GM21576 (cell line): ENCODE measurements around the gene TEX55.
"Not testable (repeated sequence)": the region's sequence is repeated elsewhere in the genome, so short reads cannot be mapped to it uniquely, and the experiment has no call there.

ENCODE experiments used
- ATAC-seq: cut with Tn5 transposase; IDR thresholded peaks from one replicate; pipeline ENCODE4 v1.9.1; 2021; ENCODE audit warnings: mild to moderate bottlenecking, moderate library complexity; ENCODE audit not compliant: unreplicated experiment

The TEX55 gene

GRCh38 chr3:119145500-119146167 is at the start of gene TEX55:
Gene TEX55, plus strand, starts transcription at chr3:119146165. Its CDS starts 25 bp downstream, at chr3:119146190.
- peak; percentile 65 for ATAC-seq

- ATAC-seq, result no peak
These were observed 48.0 kb upstream of the TEX55 start for GRCh38 chr3:119098003-119098402.

DNA sequence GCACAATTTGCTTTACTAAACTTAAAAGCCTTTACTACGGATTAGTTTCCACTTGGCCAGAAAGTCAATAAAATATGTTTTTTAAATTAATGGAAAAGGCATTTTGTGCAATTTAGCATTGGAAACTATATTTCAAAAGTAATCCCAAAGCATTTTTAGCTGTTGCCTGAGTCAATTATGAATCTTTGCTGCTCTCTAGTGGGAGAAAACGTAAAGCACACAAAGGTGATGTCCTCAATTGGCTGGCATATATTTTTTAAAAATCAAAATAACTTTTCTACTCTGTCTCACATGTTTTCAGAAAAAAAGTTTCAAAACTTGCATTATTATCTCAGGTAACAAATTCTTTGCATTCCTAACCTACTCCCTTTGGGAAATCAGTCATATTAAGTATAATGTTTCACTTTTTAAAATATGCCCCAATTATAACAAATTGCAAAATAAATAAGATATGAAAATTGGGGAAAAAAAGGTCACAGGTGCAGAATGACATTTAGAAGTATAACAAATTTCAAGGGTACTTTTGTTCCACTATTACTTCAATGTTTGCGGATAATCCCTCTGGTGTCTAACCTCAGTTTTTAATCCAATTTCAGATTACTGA is 47.2 kb upstream of the TEX55 start:
- no peak for ATAC-seq

DNA sequence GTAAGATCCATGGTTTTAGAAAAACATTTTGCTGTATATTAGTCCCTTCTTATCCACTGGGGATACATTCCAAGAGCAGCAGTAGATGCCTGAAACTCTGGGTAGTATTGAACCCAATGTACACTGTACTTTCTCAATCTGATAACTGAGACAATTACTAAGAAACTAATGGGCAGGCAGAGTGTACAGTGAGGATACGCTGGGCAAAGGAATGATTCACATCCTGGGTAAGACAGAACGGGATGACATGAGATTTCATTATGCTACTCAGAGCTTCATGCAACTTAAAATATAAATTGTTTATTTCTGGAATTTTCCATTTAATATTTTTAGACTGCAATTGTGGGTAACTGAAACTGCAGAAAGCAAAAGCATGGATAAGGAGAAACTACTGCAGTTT is 46.2 kb upstream of the TEX55 start:
- no peak for ATAC-seq

DNA sequence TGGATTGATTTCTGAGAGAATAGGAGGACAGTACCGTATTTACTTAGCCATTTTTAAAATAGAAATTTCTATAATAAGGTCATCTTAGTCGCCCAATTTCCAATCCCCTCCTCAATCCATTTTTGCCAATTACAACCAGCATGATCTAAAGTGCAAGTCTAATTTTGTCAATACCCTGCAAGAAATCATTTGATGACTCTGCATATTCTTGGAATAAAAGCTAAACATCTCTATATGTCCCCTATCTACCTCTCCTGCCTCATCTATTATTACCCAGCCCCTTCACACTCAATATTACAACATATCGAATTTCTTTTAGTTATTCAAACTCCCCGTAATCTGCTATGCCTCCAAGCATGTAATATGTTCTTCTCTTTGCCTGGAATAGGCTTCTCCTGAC is 41.9 kb upstream of the TEX55 start:
- no peak for ATAC-seq

- not testable (repeated sequence) for ATAC-seq
These were observed 27.6 kb upstream of the TEX55 start for GRCh38 chr3:119118330-119118729.

DNA sequence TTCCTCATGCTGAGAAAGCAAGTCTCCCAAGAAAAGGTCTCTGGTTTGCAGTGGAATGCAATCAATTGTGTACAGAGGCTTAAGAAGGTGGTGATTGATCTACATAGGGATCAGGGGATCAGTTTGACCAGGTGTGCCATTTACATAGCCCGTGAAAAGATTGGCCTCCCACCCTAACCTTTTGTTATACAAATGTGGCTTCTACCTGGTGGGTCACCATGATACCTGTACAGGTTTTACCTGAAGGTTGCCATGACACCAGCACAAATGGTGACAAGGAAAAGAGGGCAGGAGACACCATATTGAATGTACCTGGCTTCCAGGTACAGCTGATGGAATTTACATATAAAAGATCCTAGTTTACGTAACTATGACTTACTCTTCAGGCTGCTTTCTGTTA is 25.5 kb upstream of the TEX55 start:
- no peak for ATAC-seq

DNA sequence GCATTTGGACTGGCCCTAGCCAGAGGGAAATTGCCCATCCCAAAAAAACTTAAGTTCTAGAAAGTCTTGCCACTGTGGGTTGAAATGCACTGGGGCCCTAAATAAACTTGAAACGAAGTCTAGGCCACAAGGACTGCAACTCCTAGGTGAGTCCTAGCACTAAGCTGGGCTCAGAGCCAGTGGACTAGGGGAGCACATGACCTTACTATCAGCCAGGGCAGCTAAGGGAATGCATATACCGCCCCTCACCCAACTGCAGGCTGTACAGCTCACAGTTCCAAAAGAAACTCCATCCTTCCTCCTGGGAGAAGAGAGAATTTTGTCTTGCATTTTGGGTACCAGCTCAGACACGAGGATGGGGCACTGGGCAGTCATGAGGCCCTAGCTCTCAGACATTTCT is 23.6 kb upstream of the TEX55 start:
- no peak for ATAC-seq

- no peak for ATAC-seq
These were observed 20.6 kb upstream of the TEX55 start for GRCh38 chr3:119125342-119125741.

GRCh38 chr3:119125742-119126504 is 20.0 kb upstream of the TEX55 start:
- no peak for ATAC-seq

DNA sequence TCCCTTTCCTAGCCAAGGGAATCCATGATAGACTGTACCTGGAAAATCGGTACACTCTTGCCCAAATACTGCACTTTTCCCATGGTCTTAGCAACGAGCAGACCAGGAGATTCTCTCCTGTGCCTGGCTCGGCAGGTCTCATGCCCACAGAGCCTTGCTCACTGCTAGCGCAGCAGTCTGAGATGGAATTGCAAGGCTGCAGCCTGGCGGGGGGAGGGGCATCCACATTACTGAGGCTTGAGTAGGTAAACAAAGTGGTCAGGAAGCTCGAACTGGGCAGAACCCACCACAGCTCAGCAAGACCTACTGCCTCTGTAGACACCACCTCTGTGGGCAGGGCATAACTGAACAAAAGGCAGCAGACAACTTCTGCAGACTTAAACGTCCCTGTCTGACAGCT is 15.7 kb upstream of the TEX55 start:
- ATAC-seq, result not testable (repeated sequence)

DNA sequence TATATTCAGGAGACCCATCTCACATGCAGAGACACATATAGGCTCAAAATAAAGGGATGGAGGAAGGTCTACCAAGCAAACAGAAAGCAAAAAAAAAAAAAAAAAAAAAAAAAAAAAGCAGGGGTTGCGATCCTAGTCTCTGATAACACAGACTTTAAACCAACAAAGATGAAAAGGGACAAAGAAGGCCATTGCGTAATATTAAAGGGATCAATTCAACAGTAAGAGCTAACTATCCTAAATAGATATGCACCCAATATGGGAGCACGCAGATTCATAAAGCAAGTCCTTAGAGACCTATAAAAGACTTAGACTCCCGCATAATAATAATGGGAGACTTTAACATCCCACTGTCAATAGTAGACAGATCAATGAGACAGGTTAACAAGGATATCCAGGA is 13.7 kb upstream of the TEX55 start:
- not testable (repeated sequence) for ATAC-seq

DNA sequence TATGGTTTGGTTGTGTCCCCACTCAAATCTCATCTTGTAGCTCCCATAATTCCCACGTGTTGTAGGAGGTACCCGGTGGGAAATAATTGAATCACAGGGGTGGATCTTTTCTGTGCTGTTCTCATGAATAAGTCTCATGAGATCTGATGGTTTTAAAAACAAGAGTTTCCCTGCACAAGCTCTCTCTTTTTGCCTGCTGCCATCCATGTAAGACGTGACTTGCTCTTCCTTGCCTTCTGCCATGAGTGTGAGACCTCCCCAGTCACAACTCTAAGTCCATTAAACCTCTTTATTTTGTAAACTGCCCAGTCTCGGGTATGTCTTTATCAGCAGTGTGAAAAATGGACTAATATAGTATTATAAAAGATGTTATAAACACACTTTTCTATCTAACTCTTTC is 6.6 kb upstream of the TEX55 start:
- not testable (repeated sequence) for ATAC-seq

DNA sequence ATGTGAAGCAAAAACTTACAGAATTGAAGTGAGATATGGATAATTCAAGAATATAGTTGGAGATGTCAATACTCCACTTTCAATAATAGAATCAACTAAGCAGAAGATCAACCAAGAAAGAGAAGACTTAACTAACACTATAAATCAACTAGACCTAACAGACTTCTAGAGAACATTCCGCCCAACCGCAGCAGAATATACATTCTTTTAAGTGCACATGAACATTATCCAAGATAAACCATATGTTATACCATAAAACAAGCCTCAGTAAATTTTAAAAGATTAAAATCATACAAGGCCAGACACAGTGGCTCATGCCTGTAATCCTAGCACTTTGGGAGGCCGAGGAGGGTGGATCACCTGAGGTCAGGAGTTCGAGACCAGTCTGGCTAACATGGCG is 5.5 kb upstream of the TEX55 start:
- no peak for ATAC-seq

DNA sequence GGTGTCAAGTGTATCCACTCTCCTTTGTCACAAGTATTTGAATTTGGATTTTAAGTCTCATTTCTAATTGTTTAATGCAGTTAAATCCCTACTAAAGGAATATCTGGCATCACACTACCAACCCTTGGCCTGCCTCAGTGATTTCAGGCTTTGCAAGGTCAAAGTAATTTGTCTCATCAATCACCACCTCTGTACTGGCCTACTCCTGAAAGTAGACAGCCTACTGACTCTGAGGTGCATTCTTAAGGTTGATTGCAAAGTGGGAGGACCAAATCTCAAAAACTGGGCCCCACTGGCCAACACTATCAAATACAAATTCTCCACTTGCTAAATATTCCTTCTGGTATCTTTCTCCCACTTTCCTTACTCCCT is 851 bp upstream of the TEX55 start:
- peak; percentile 27 for ATAC-seq

GRCh38 chr3:119146578-119147375 is 812 bp downstream of the TEX55 start:
- ATAC-seq, result no peak

DNA sequence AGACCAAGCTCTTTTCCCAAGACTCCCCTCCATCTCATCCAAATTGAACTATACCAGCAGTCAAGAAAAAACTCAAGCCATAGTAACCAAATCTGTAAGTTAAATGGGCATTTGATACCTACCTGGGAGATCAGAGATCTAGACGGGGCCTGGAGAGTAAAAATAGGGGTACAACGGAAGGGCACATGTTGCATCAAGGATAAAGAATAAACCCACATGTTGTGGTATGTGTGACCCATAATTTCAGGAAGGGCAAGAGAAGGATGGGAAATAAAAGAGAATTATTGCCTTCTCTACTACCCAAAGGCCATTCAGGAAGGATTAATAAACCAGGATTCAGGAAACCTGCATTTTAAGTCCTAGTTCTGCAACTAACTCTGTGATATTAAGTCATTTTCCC is 1.5 kb downstream of the TEX55 start:
- ATAC-seq, result no peak

DNA sequence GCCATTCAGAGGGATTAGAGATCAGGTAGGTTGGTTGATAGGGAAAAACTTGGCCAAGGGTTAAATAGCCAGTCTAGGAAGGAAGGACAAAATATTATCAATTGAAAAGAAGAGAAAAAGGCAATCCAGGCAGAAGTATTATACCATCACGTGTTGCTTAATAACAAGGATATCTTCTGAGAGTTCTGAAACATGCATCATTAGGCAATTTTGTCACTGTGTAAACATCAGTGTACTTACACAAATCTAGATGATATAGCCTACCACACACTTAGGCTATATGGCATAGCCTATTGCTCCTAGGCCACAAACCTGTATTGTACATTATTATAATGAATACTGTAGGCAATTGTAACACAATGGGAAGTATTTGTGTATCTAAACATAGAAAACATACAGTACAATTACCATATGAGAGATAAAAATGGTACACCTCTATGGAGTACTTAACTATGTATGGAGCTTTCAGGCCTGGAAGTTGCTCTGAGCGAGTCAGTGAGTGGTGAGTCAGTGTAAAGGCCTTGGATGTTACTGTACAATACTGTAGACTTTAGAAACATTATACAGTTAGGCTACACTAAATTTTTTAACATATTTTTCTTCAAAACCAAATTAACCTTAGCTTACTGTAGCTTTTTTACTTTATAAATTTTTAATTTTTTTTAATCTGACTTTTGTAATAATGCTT is 2.7 kb downstream of the TEX55 start:
- no peak for ATAC-seq

DNA sequence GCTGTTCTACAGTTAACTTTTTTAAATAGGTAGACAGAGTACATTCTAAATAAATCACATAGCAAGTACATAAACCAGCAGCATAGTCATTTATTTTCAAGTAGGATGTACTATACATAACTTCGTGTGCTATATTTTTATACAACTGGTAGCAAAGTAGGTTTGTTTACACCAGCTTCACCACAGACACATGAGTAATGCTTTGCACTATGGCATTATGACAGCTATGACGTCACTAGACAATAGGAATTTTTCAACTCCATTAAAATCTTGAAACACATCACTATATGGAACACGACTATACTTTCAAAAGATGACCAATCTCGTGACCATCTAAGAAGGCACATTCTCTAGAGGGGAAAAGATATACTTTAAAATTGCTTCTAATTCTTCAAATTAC is 3.5 kb downstream of the TEX55 start:
- no peak for ATAC-seq

DNA sequence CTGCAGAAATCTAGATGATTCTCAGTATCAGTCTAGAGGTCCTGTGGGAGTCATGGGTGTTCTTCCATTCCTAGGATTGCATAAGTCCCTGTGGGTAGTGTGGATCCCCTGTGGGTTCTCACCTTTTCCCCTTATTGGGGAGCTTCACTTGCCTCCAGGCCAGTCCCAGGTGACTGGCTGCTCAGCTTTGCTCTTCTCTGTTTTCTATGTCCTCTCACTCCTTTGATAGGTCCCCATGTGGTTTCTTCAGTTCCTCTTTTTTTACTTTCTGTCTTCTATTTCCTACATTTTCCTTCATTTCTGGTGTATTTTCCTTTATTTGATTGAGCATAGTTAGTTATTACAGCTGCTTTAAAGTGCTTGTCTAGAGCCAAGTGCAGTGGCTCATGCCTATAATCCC is 10.9 kb downstream of the TEX55 start:
- ATAC-seq, result no peak

- no peak for ATAC-seq
These were observed 12.0 kb downstream of the TEX55 start for GRCh38 chr3:119157971-119158370.
